Measurements from ENCODE around the gene AHR. TPM values are rescaled to one million over a fixed set of nuclear protein-coding genes. Genes with fewer than 3 reads are reported as not detected.

Gene AHR
- total RNA-seq, 2 donors from 2014 or later: 30.3 to 48.9 TPM

DNA sequence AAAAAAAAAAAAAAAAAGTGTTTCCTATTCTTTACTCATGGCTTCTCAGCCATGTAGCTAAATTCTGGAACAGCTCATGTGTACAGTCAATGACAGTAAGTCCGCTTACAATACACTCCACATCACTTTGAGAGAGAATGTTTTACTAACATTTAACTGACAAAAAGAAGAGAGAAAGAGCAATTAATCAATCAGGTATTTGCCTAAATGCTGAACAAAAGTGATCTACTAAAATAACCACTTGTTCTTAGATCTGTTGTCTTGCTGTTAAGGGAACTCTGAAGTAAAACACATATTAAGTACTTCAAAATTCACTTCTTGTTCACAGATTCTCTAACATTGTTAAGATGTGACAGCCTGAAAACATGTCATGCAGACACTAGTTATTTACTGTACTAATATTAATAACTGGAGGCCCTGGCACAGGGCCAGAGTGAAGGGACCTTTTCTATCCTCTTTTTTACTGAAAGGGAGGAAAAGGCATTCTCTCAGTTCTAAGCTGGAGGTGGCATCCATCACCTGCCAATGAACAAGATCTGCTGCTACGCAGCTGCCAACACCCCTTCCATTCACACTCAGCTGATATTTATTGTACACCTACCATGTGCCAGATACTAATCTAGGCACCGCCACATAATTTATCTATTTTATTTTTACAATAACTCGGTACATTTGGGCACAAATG is 72.6 kb downstream of the AHR start:
- H3K4me3 ChIP-seq: no peak overlapping the region
- TF ChIP-seq, protein P1, sequence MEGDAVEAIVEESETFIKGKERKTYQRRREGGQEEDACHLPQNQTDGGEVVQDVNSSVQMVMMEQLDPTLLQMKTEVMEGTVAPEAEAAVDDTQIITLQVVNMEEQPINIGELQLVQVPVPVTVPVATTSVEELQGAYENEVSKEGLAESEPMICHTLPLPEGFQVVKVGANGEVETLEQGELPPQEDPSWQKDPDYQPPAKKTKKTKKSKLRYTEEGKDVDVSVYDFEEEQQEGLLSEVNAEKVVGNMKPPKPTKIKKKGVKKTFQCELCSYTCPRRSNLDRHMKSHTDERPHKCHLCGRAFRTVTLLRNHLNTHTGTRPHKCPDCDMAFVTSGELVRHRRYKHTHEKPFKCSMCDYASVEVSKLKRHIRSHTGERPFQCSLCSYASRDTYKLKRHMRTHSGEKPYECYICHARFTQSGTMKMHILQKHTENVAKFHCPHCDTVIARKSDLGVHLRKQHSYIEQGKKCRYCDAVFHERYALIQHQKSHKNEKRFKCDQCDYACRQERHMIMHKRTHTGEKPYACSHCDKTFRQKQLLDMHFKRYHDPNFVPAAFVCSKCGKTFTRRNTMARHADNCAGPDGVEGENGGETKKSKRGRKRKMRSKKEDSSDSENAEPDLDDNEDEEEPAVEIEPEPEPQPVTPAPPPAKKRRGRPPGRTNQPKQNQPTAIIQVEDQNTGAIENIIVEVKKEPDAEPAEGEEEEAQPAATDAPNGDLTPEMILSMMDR (IDR thresholded peaks at IDR 0.05): no peak
- no peaks in the 10 kb centered on the region for H3K4me1 ChIP-seq
- no peak for DNase-seq
- no peak overlapping the region for H3K9ac ChIP-seq (ENCODE audit: low read depth in 2 of 2, low read length in 2 of 2)
- H3K36me3 ChIP-seq: no peaks in the 10 kb centered on the region
- no peaks in the 10 kb centered on the region for H3K27me3 ChIP-seq
- no peaks in the 10 kb centered on the region for H3K9me3 ChIP-seq
- no peak overlapping the region for H3K27ac ChIP-seq
- intact Hi-C loops (cut with DNase I): loop anchor here (10.0 kb wide), 1 partner anchor 56 kb away; no protein-coding TSS in a partner anchor

DNA sequence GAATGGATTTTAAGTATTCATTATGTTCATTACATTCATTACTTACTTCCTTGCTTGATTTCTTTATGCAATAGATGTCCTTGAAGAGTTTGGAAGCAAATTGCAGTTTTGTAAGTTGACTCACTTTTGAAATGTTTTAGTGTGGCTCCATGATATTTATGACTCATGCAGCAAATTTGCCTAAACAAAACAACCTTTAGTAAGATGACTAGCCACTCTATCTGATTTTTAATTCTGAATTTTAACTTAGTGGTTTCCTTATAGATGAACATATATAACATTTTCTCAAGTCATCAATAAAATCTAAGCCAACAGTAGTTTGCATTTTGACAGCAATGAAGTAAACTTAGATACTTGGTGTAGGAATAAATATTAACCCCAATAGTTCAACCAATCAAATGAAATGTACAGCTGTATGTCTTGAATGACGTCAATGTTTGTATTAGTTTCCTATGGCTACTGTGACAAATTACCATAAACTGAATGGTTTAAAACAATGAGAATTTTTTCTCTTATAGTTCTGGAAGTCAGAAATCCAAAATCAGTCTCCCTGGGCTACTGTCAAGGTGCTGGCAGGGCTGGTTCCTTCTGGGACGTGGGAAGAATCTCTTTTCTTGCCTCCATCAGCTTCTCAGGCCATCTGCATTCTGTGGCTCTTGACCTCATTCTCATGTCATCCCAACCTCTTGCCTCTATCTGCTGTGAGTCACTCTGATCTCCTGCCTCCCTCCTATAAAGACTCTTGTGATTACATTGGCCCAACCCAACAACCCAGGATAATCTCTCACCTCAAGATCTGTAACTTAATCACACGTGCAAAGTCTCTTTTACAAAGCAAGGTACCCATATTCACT is 73.4 kb downstream of the AHR start:
- no peak overlapping the region for H3K27ac ChIP-seq
- H3K4me1 ChIP-seq: no peaks in the 10 kb centered on the region
- H3K27me3 ChIP-seq: no peaks in the 10 kb centered on the region
- DNase-seq: peak; percentile 24
- no peak overlapping the region for H3K9ac ChIP-seq (ENCODE audit: low read depth in 2 of 2, low read length in 2 of 2)
- H3K4me3 ChIP-seq: no peak overlapping the region
- no peaks in the 10 kb centered on the region for H3K36me3 ChIP-seq
- TF ChIP-seq, protein P1 (IDR thresholded peaks at IDR 0.05): no peak
- intact Hi-C loops (cut with DNase I): loop anchor here (10.0 kb wide), 1 partner anchor 57 kb away; no protein-coding TSS in a partner anchor
- H3K9me3 ChIP-seq: no peaks in the 10 kb centered on the region

DNA sequence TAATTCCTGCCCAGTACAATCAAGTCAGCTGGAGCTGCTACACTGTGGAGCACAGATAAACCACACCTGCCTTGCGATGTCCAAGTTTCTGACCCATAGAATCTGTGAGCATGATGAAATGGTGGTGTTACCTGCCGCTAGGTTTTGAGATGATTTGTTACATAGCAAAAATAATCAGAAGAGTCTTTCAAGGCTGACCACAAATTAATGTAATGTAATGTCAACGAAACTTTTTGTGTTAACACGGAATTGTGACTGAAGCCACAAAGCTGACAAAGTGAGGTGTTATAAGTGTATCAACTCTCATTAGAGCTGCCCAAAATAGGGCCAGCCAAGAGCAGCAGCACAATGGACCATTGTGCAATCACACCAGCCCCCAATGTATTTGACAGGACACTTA is 75.7 kb downstream of the AHR start:
- Histone ChIP-seq H3K9ac (ENCODE audit: low read depth in 2 of 2, low read length in 2 of 2) (no peak overlapping the region), H3K27me3 (no peaks in the 10 kb centered on the region), H3K36me3 (no peaks in the 10 kb centered on the region), H3K4me3 (no peak overlapping the region), H3K27ac (no peak overlapping the region), H3K4me1 (no peaks in the 10 kb centered on the region), H3K9me3 (no peaks in the 10 kb centered on the region)
- no peak for DNase-seq
- TF ChIP-seq, protein P1 (IDR thresholded peaks at IDR 0.05): no peak
- intact Hi-C loops (cut with DNase I): loop anchor here (10.0 kb wide), 1 partner anchor 59 kb away; no protein-coding TSS in a partner anchor

DNA sequence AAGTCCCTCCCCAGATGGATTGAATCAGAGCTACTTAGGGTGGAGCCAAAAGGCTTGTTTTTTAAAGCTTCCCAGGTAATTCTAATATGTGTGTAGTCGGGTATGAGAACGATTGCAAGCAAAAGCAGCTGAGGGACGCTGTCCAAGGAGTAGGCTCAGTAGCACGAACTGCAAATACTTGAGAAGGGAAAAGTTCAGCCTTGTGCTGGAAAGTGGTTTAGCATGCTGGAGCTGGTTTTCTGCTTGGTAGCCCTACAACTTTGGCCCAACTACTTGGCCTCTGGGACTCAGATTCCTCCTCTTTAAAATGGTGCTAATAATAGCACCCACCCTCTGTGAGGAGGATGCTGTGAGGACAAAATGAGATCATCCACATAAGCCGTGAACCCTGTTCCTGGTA is 76.2 kb downstream of the AHR start:
- no peaks in the 10 kb centered on the region for H3K27me3 ChIP-seq

DNA sequence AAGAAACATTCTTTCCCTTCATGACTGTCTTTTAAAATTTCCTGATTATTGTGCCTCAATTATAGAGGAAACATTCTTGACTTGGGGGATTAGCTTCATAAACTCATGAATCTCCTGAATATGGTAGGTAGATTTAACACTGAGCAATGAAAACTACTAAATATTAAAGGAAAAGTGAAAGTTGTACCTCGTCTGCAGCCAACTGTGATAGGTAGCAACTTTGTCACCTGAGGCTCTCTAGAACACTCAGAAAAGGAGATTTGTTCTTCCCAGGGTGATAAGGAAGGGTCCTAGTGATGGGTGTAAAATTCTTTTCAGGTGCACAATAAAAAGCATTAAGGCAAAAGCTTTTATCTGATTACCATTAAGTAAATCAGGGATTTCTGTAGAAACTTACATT is 78.1 kb downstream of the AHR start:
- no peak for DNase-seq
- no peaks in the 10 kb centered on the region for H3K4me1 ChIP-seq
- H3K27me3 ChIP-seq: no peaks in the 10 kb centered on the region
- H3K9ac ChIP-seq (ENCODE audit: low read depth in 2 of 2, low read length in 2 of 2): no peak overlapping the region
- H3K27ac ChIP-seq: no peak overlapping the region
- no peaks in the 10 kb centered on the region for H3K9me3 ChIP-seq
- TF ChIP-seq, protein P1 (IDR thresholded peaks at IDR 0.05): no peak
- intact Hi-C loops (cut with DNase I): loop anchor here (10.0 kb wide), 1 partner anchor 62 kb away; no protein-coding TSS in a partner anchor
- H3K4me3 ChIP-seq: no peak overlapping the region
- no peaks in the 10 kb centered on the region for H3K36me3 ChIP-seq

More for the DNA sequence above, 76.2 kb downstream of the AHR start:
- no peak overlapping the region for H3K27ac ChIP-seq
- intact Hi-C loops (cut with DNase I): loop anchor here (10.0 kb wide), 1 partner anchor 60 kb away; no protein-coding TSS in a partner anchor
- H3K9ac ChIP-seq (ENCODE audit: low read depth in 2 of 2, low read length in 2 of 2): no peak overlapping the region
- H3K4me3 ChIP-seq: no peak overlapping the region
- H3K9me3 ChIP-seq: no peaks in the 10 kb centered on the region
- TF ChIP-seq, protein P1 (IDR thresholded peaks at IDR 0.05): no peak
- DNase-seq: no peak
- H3K36me3 ChIP-seq: no peaks in the 10 kb centered on the region
- no peaks in the 10 kb centered on the region for H3K4me1 ChIP-seq

Data from colonic mucosa (tissue), 4 donors.